Ureter (tissue), 1 donor: ENCODE results near the gene SYNPR. TPM values are rescaled to one million over a fixed set of nuclear protein-coding genes. Genes with fewer than 3 reads are reported as not detected.

Source experiments
- DNase-seq: peaks from one replicate; pipeline ENCODE4 v3.0.0-alpha.2; 2020; ENCODE audit warnings: low spot score
- total RNA-seq: library from RNA; stranded (reverse); gene quantifications from one replicate; pipeline ENCODE4 v1.2.4, GENCODE V29; 2023
- donor health status: DM: yes; HTN: yes; CAD: no.

SYNPR gene
- total RNA-seq, 1 donor from 2014 or later = not detected

DNA sequence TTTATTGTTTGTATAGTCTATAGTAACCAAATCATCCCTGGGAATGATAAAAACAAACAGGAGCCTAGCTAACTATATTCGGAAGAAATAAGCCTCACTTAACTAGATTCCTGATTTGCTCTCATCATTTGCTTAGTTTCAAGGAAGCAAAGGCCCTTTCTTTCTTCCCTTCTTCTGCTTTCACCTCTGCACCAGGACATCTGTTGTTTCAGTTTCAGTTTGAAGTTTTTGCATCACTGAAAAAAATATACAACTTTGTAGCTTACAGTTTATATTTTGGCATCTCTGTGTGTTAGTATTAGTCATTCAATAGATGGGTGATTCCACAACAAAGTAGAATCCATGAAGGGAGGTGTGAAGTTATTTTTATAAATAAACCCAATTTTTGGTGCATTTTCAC, 260.8 kb downstream of the SYNPR start:
- no peak for DNase-seq

DNA sequence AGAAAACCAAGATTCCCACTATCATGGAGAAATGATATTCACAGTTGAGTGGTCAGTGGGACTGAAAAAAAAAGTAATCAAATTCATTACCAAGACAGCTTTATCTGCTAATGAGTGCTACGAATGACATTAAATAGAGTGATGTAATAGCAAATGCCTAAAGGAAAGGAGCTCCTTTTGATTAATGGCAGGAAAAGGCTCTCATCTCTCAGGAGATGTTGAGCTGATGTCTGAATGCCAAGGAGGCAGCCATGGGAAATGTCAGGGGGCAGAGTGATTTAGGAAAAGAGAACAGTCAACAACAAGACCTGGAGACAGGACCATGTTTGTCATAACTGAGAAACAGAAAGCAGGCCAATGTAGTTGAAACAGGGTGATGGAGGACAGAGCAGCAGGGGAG, 277.7 kb downstream of the SYNPR start:
- DNase-seq = no peak

DNA sequence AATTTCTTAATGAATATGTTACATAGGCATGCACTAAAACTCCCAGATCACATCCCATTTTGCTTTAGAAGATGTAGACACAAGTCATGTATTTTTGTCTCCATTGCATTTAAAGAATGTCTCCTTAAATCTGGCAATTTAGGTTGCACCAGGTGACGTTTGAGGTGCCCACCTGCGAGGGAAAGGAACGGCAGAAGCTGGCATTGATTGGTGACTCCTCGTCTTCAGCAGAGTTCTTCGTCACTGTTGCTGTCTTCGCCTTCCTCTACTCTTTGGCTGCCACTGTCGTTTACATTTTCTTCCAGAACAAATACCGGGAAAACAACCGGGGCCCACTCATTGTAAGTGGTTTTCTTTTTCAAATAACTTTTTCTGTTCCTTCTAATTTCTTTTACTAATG, 278.3 kb downstream of the SYNPR start:
- DNase-seq = no peak

DNA sequence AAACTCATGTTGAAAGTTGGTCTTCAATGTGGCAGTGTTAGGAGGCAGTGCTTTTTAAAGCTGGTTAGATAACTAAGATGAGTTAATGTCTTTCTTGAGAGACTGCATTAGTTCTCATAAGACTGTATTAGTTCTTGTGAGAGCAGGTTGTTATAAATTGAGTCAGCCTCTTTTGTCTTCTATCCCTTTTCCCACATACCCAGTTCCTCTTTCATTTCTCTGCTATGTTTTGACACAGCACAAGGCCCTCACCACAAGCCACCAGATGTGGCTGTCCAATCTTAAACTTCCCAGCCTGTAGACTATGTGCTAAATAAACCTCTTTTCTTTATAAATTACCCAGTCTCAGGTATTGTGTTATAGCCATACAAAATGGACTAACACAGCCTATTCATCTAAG, 279.8 kb downstream of the SYNPR start:
- DNase-seq = no peak

DNA sequence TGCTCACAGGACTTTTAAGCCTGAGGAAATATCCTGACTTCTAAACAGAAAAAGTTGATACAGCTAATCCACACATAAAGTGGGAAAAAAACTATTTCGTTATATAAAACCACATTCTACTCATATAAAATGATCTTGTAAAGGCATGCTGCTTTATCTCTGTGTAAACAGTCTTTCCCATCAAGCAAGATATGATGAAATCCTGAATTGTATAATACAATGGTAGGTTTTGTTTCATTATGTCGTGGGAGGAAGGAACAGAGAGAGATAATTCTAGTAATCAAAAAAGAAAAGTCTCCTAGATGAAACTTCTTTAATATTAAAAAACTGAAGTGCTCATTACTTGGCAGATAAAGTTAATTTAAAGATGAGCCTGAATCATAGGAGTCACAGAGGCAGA, 281.8 kb downstream of the SYNPR start:
- DNase-seq = no peak

DNA sequence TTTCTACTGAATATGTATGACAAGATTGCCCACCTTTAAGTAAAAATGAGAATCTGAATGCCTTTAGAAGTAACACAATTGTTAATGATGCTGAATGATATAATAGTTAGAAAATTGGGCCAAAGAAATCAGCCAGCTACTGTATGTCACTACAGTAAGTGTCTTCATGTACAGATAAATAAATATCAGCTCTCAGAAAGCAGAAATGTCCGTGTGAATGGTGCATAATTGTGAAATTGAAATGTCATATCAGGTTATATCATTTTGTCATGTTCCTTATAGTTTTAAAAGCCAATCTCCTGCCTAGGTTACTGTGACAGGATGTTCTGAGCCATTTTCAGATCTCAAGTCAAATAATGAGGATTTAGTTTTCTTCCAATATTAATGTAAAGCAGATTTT, 283.8 kb downstream of the SYNPR start:
- DNase-seq = no peak

DNA sequence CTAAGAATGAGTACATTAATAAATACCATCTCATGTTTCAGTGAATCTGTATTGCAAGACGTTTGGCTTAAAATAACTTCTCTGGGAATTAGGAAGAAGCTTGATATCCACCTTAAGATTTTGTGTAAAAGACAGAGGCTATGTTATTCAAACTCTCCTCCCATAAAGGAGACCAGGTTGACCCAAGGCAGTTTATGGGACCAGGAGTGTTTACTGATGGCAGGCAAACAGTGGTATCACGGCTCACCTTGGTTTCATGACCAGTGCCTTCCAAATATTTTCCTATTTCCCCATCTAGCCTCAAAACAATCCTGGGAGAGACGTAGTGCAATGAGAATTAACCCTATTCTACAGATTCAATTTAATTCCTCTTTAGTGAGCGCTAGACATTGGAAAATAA, 284.2 kb downstream of the SYNPR start:
- no peak for DNase-seq

DNA sequence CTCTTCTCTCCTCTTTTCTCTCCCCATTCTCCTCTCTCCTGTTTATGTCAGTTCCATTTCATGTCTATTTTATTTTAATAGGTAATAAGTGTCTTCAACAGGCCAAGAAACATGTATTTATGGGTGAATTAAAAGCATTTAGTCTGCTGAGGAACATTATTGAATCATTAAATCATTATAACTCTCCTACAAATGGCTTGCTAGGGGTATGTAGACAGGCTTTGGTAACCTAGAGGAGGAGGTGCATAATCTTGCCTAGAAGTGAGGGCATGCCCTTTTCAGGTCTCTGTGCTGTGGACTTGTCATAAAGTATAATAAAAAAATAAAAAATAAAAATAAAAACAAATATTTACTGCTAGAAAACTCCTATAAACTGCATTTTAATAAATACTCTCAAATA, 285.5 kb downstream of the SYNPR start:
- no peak for DNase-seq

DNA sequence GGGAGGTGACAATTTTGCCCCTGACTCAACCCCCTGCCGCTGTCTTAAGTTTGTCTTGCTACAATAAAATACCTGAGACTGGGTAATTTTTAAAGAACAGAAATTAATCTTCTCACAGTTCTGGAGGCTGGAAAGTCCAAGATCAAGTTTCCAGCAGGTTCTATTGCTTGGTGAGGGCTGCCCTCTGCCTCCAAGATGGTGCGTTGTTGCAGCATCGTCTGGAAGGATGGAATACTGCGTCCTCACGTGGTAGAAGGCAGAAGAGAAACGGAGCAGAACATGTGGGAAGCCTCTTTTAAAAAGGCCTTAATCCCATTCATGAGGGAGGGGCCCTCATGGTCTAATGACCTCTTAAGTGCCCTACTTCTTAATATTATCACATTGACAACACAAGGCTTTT, 287.1 kb downstream of the SYNPR start:
- DNase-seq = no peak

DNA sequence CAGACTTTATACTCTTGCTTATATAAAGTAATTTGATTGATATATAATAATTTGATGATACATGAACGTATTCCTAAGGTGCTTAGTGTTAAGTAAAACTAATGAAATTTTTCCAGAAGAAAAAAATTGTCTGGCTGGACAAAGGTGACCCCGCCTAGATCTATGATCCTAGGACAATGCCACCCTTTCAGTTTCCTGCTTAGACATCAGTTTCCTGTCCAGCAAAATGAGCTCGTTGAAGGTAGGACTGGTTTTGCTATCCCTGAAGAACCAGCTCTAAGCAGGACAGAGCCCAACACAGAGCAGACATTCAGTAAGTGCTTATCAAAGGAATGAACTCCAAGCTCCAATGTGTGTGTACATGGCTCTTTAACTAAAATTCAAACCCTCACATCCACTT, 293.6 kb downstream of the SYNPR start:
- no peak for DNase-seq

DNA sequence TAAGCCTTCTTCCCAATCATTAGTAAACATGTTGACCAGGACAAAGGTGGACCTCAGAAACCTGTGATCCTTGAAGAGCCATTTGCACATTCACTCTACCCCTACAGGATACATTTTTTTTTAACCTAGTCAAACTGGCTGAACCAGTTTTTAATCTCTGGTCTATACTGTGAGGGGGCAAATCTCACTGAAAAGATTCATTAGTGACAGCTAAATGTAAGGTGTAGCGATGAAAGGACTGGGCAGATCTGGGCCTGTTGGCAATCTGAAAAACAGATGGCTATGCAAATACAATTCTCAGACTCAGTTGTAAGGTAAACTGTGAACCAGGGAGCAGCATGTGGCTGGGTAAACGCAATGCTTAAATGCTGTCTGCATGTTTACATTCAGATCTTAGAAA, 298.7 kb downstream of the SYNPR start:
- peak; percentile 58 for DNase-seq

DNA sequence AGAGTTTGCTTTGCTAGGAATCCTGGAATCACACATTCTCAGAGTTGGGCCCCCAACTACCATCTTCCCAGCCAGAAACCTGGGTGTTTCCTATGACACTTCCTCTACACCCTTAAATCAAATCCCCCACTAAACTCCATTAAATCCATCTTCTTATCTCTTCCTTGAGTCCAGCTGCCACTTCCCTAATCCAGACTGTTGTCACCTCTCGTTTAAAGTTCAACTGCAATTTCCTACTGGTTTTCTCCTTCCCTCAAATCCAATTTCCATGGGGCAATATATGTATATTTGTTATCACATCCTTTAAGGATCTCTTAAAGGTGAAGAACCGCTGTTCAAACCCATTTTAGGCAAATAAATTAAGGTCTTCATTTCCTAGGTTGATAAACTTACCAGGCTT, 300.8 kb downstream of the SYNPR start:
- no peak for DNase-seq

DNA sequence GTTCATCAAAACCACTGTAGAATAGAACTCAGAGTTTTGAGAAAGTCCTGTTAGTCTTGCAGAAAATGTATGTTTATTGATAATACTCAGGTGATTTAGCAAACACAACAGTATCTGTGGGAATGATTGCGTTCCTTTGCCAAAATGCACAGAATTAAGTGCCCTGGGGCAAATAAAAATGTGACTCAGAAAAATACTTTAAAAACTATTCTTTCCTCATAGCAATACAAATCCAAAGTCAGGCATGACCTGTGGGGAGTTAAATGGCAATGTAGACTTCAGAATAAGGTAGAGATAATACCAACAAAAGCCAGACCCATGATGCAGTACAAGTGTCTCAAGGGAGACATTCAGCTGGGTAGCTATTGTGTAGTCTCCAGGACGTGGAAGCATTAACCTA, 302.0 kb downstream of the SYNPR start:
- no peak for DNase-seq

DNA sequence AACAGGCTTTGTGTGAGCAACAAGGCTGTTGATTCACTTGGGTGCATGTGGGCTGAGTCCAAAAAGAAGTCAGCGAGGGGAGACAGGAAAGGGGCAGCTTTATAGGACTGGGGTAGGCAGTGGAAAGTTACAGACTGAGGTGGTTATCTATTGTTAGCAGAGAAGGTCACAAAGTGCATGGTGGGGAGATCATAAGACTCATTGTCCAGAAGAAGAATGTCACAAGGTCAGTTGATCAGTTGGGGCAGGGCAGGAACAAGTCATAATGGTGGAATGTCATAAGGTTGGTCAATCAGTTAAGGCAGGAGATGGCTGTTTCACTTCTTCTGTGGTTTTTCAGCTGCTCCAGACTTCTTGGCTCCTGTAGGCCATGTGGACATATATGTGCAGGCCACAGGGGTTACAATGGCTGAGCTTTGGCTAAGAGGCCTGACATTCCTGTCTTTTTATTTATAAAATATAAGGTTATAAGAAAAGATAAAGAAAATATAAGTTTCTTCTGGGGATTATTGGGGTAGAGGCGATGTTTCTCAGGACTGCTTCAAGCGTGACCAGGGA, 304.9 kb downstream of the SYNPR start:
- DNase-seq = no peak

DNA sequence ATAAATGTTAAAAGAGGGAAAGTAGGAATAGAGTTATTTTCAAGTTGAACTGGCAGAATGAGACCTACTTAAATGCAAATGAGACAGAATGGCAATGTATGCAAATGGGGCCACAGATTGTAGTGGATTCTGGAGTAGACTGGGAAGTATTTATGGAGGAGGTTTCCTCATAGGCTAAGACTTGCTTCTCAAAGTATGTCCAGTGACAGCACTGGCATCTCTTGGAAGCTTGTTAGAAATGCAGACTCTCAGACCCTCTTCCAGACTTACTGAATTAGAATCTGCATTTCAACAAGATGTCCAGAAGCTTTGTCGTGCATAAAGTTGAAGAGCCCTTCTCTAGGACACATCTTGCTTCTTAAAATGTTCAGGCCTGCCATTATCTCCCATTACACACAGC, 306.6 kb downstream of the SYNPR start:
- DNase-seq = no peak

DNA sequence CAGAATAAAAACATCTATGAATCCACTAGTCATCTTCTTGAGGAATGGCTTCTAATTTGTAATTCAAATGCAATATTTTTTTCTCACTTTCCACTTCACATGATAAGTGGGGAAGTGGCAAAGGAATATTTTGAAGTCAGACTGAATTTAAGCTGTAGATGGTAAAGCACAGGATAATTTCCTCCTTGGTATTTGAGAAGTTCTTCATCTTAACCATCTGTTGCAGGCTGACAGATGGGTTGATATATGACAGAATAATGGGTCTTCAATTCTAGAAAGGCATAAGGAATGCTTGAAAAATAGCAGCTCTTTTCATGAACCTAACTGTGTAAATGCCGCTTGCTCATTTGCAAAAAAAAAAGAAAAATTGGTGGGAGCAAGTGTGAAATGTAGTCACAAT, 307.8 kb downstream of the SYNPR start:
- no peak for DNase-seq

DNA sequence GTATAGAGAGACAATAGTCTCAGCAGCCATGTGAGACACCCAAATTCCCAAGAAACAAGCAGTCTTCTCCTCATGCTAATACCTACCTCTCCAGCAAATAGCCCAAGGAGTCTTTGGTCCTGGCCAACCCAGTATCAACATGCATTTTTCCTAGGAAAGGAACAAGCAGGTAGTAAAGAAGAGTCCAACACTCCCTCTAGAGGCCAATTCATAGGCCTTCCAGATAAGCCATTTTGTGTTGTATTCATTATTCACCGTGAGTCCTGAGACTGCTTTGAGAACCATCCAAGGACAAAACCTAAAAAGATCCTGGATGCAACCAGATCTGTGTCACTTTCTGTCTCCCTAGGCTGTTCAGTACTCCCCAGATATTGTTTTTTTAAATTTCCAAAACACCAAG, 310.8 kb downstream of the SYNPR start:
- DNase-seq = no peak

DNA sequence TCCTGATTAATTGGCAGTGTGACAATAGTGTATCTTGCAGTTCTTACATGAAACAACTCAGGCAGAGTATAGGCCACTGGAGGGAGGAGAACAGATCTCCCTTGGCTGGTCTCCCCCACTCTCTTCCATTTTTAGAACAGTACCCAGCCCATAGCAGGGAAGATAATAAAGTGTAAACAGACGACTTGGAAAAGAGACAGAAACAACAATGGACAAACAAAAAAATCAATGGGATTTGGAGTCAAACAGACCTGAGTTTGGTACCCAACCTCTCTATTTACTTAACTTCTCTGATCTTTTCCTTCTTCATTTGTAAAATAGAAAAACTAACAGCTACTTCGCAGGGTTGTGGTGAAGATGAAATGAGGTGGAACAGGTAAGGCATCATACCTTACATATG, 315.7 kb downstream of the SYNPR start:
- no peak for DNase-seq

DNA sequence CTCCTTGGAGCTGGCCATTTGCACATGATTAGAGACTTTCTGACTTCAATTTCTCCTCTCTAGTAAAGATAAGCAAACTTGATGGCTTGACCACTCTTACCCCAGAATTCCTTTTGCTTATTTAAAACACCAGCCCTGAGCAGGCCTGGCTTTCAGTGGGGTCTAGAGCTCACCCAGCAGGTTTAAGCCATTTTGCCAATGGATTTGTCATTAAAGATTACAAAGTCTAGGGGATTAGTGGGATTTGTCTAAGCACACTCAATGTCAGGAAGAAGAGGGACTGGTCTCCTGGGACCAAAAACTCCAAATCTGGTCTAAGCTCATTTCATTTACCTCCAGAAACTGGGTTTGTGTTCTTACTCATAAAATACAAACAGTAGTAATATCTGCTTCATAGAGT, 317.1 kb downstream of the SYNPR start:
- DNase-seq = no peak

DNA sequence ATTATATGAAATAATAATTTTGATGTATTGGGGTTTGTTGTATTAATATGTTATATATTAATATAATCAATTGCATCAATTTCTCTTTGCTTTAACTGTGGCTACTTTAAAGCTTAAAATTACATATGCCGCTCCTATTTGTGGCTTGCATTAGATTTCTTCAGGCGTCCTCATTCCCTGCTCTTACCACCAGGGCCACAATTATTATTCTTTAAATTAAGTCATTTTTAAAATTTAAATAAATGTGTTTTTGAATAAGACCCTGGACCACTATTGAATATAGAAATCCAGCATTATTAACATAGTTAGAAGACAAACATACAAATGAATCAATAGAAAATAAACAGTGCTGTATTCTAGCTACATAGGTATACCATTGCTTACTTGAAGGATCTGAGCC, 318.9 kb downstream of the SYNPR start:
- DNase-seq = no peak

DNA sequence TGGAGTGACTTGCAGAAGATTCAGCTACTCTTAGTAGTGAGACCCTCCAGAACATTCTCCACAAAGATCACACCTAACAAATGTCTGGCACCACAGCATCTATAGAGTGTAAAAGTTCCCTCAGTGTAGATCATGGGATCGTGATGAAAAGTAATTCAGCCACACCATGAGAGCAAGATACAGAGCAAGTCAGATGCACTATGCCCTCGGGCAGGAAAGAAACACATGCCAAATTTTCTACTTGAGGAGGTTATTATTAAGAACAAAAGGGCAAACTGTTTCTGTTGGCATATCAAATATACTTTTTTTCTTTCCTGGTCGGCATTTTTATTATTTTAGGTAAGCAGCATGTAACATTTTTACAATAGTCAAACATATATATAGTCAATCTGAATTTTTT, 329.6 kb downstream of the SYNPR start:
- DNase-seq = no peak

DNA sequence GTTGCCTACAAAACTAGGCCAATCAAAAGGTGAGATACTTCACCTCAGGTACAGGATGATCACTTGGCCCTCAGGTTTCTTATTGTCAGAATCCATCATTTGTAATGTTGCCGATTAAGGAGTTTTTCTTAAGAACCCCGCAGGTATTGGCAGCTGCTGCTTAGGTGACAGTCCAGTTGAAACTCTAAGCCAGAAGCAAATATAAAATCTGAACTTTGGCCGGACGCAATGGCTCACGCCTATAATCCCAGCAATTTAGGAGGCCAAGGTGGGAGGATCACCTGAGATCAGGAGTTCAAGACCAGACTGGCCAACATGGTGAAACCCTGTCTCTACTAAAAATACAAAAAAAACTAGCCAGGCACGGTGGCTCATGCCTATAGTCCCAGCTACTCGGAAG, 331.3 kb downstream of the SYNPR start:
- no peak for DNase-seq

DNA sequence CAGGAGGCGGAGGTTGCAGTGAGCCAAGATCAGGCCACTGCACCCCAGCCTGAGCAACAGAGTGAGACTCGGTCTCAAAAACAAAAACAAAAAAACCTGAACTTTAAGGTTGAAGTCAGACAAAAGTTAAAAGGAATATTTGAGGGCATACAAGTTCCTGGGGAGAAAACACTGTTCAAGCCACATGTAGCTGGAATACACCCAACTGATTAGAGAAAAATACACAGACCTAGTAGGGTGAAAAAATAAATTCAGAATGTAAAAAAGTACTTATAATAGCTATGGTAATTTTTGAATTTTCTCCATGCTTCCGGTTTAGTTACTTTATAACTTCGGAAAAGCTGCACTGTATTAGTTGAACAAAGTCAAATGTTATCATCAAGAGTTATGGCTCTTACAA, 331.7 kb downstream of the SYNPR start:
- no peak for DNase-seq

DNA sequence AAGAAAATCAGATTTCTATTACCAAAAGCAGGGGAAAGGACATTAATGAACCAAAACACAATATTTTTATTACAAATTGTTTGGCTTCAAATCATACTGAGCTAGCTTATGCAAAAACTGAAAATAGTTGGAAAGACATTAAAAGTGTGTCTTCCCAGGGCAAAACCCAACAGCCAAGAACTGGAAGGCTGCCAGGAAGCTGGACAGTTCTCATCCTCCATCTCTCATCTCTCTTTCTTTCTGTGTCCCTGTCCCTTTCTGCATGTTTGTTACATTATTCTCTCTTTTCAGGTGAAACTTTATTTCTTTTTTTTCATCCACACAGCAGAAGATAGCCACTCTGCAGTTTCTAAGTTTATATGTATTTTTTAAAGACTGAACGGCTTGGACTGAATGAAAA, 333.3 kb downstream of the SYNPR start:
- no peak for DNase-seq

DNA sequence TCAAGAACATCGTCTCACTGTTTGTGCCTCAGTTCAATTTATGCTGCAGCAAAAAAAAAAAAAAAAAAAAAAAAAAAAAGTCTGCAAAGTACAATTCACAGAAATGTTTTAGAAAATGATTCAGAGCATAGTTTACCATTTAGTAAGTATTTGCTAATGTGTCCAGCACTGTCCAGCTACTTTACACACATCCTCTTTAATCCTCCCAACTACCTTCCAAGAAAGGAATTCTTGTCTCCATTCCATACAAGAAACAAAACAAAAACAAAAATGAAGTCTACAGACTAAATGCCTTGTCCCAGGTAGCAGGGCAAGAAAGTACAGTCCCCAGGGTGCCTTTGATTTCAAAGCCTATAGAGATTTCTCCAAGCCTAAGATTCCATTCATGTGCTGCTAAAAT, 335.5 kb downstream of the SYNPR start:
- DNase-seq = no peak
